A673 (cell line): Measurements from ENCODE around the gene RPS26. TPM values are rescaled to one million over a fixed set of nuclear protein-coding genes. Genes with fewer than 3 reads are reported as not detected.

ENCODE experiments used
- BruUV-seq: library from RNA; stranded (reverse); fragments of 400-500 nt; replicated peaks from 2 replicates; lab custom pipeline; 2021; lab: Mats Ljungman, UMichigan
- CTCF ChIA-PET: fragments of 300-600 bp; sonication (Branson Sonifier 250); formaldehyde crosslinking; loops from one replicate; lab custom pipeline; 2022; ENCODE audit warnings: antibody characterized with exemption; lab: Charles Lee
- POLR2A ChIA-PET: fragments of 300-600 bp; sonication (Branson Sonifier 250); formaldehyde crosslinking; loops from one replicate; lab custom pipeline; 2022; ENCODE audit warnings: antibody characterized with exemption; ENCODE audit not compliant: low non-redundant PET; lab: Charles Lee
- DNase-seq: peaks from one replicate; pipeline ENCODE4 v3.0.0-alpha.2; 2015; ENCODE audit warnings: low spot score
- H3K27ac ChIP-seq: fragments of 200-600 bp; sonication (generic); 2 replicates; pipeline ENCODE4 v1.5.1; 2016; ENCODE audit warnings: mixed run types, low read depth, mild to moderate bottlenecking, mixed read lengths, antibody characterized with exemption, low read length; ENCODE audit not compliant: poor library complexity, severe bottlenecking
- H3K27me3 ChIP-seq: fragments of 200-600 bp; sonication (generic); replicated peaks from 2 replicates; pipeline ENCODE4 v1.6.1; 2017; ENCODE audit warnings: mixed run types, low read depth, mild to moderate bottlenecking, mixed read lengths, antibody characterized with exemption, low read length; ENCODE audit not compliant: insufficient read depth, poor library complexity
- H3K36me3 ChIP-seq: fragments of 200-600 bp; sonication (generic); 2 replicates; pipeline ENCODE4 v1.6.1; 2016; ENCODE audit warnings: mixed run types, mild to moderate bottlenecking, mixed read lengths, antibody characterized with exemption, low read length; ENCODE audit not compliant: insufficient read depth, poor library complexity, severe bottlenecking
- H3K4me1 ChIP-seq: fragments of 200-600 bp; sonication (generic); 2 replicates; pipeline ENCODE4 v1.6.1; 2017; ENCODE audit warnings: mixed run types, mild to moderate bottlenecking, mixed read lengths, antibody characterized with exemption, low read length; ENCODE audit not compliant: insufficient read depth, poor library complexity, severe bottlenecking
- H3K4me3 ChIP-seq: fragments of 200-600 bp; sonication (generic); 2 replicates; pipeline ENCODE4 v1.5.1; 2016; ENCODE audit warnings: low read depth, mixed run types, mild to moderate bottlenecking, mixed read lengths, low read length; ENCODE audit not compliant: poor library complexity, severe bottlenecking
- H3K9me3 ChIP-seq: fragments of 200-600 bp; sonication (generic); 2 replicates; pipeline ENCODE4 v1.6.1; 2016; ENCODE audit warnings: mixed run types, low read depth, mild to moderate bottlenecking, mixed read lengths, antibody characterized with exemption, low read length; ENCODE audit not compliant: poor library complexity, severe bottlenecking
- EZH2 ChIP-seq: fragments of 200-600 bp; sonication (generic); IDR thresholded peaks from 2 replicates; pipeline ENCODE4 v1.6.1; 2017; ENCODE audit warnings: borderline replicate concordance, low read depth, mild to moderate bottlenecking, mixed read lengths, antibody characterized with exemption, low read length; ENCODE audit not compliant: poor library complexity, severe bottlenecking
- intact Hi-C: fragments of 100-400 bp; cut with micrococcal nuclease; formaldehyde crosslinking; loops from one replicate; pipeline ENCODE4 v1.10.0; 2022; ENCODE audit not compliant: unreplicated experiment
- total RNA-seq: library from RNA; stranded (reverse); gene quantifications from 2 replicates; pipeline ENCODE4 v1.2.3, GENCODE V29; 2021
- TF ChIP-seq, protein P1 (sequence below): fragments of 300-800, 200-600 bp; sonication (generic); conservative IDR thresholded peaks from 2 replicates; pipeline ENCODE4 v1.5.1; 2017; ENCODE audit warnings: low read depth, mild to moderate bottlenecking, antibody characterized with exemption, low read length, moderate library complexity, mixed read lengths

RPS26 gene
- total RNA-seq, 1 experiment from 2014 or later: 69.9 TPM

DNA sequence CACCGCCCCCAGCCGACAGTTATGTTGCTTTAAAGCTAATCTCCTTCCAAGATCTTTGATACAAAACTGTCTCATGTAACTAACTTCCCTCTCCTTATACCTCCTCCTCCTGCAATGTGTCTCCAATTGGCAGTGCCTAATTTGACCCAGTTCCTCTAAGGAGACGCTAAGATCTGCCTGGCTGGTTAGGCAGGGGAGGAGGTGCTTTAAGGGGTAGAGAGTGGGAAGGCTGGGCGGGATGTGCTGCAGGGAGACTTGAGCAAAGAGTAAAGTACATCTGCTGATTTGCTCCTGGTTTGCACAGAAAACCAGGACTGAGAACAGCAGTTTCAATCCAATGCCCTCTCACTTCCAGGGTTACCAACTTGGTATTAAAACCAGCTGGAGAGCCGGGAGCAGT, 28.2 kb upstream of the RPS26 start:
- Histone ChIP-seq H3K4me3 (no peak overlapping the region), H3K4me1 (no peaks in the 10 kb centered on the region), H3K9me3 (no peaks in the 10 kb centered on the region), H3K36me3 (no peaks in the 10 kb centered on the region), H3K27me3 (no peaks in the 10 kb centered on the region), H3K27ac (no peak overlapping the region)
- intact Hi-C loops: no loop called here
- no peak for DNase-seq
- BruUV-seq: no TSS peak
- POLR2A ChIA-PET: interaction anchor here (0.6 kb wide), 1 partner anchor 30 kb away, joined by 3 read pairs; no protein-coding TSS in a partner anchor
- CTCF ChIA-PET: no interaction called here
- TF ChIP-seq, protein P1, sequence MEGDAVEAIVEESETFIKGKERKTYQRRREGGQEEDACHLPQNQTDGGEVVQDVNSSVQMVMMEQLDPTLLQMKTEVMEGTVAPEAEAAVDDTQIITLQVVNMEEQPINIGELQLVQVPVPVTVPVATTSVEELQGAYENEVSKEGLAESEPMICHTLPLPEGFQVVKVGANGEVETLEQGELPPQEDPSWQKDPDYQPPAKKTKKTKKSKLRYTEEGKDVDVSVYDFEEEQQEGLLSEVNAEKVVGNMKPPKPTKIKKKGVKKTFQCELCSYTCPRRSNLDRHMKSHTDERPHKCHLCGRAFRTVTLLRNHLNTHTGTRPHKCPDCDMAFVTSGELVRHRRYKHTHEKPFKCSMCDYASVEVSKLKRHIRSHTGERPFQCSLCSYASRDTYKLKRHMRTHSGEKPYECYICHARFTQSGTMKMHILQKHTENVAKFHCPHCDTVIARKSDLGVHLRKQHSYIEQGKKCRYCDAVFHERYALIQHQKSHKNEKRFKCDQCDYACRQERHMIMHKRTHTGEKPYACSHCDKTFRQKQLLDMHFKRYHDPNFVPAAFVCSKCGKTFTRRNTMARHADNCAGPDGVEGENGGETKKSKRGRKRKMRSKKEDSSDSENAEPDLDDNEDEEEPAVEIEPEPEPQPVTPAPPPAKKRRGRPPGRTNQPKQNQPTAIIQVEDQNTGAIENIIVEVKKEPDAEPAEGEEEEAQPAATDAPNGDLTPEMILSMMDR: no peak
- no peak for TF ChIP-seq EZH2

GRCh38 chr12:56014205-56014604, 27.5 kb upstream of the RPS26 start:
- ChIA-PET POLR2A (no interaction called here), CTCF (no interaction called here)
- Histone ChIP-seq H3K9me3 (no peaks in the 10 kb centered on the region), H3K4me3 (no peak overlapping the region), H3K36me3 (no peaks in the 10 kb centered on the region), H3K4me1 (no peaks in the 10 kb centered on the region), H3K27ac (no peak overlapping the region), H3K27me3 (no peaks in the 10 kb centered on the region)
- no peak for DNase-seq
- intact Hi-C loops: no loop called here
- no peak for TF ChIP-seq EZH2
- TF ChIP-seq, protein P1: no peak
- BruUV-seq: no TSS peak

- BruUV-seq: no TSS peak
- Histone ChIP-seq H3K4me1 (no peaks in the 10 kb centered on the region), H3K4me3 (no peak overlapping the region), H3K36me3 (no peaks in the 10 kb centered on the region), H3K27ac (no peak overlapping the region), H3K27me3 (no peaks in the 10 kb centered on the region), H3K9me3 (no peaks in the 10 kb centered on the region)
- no peak for TF ChIP-seq EZH2
- TF ChIP-seq, protein P1: no peak
- CTCF ChIA-PET: no interaction called here
- no peak for DNase-seq
- intact Hi-C loops: no loop called here
- POLR2A ChIA-PET: no interaction called here
Measured at GRCh38 chr12:56017181-56017580, 24.5 kb upstream of the RPS26 start.
